Adipocyte (in vitro differentiated cells): ENCODE results near the gene TSPAN15.
A peak's percentile ranks its signal among the peaks of the same experiment; 100 is the strongest.

Experiments used
- DNase-seq: peaks from one replicate; pipeline ENCODE4 v3.0.0-alpha.2; 2015; ENCODE audit warnings: low read depth
- H3K27me3 ChIP-seq: replicated peaks from 2 replicates; pipeline ENCODE4 v1.7.0; 2013; ENCODE audit warnings: mild to moderate bottlenecking, low read length, moderate library complexity; ENCODE audit not compliant: control insufficient read depth, insufficient read depth
- H3K36me3 ChIP-seq: 2 replicates; pipeline ENCODE4 v1.7.0; 2013; ENCODE audit warnings: low read length, mild to moderate bottlenecking, moderate library complexity; ENCODE audit not compliant: control insufficient read depth, insufficient read depth, severe bottlenecking
- H3K4me1 ChIP-seq: 2 replicates; pipeline ENCODE4 v1.7.0; 2013; ENCODE audit warnings: mild to moderate bottlenecking, low read length, moderate library complexity; ENCODE audit not compliant: control insufficient read depth, insufficient read depth
- H3K4me3 ChIP-seq: 2 replicates; pipeline ENCODE4 v1.7.0; 2013; ENCODE audit warnings: mild to moderate bottlenecking, low read length, moderate library complexity
- H3K9ac ChIP-seq: 2 replicates; pipeline ENCODE4 v1.7.0; 2013; ENCODE audit warnings: mild to moderate bottlenecking, low read length, moderate library complexity
- H3K9me3 ChIP-seq: 2 replicates; pipeline ENCODE4 v1.7.0; 2013; ENCODE audit warnings: mild to moderate bottlenecking, low read length, moderate library complexity; ENCODE audit not compliant: control insufficient read depth

The TSPAN15 gene

GRCh38 chr10:69460576-69461242 lies 9.4 kb downstream of the TSPAN15 start:
- Histone ChIP-seq H3K4me1 (peaks cover 42% of the 10 kb centered on the region), H3K27me3 (no peaks in the 10 kb centered on the region), H3K4me3 (no peak overlapping the region), H3K9me3 (no peaks in the 10 kb centered on the region), H3K9ac (no peak overlapping the region), H3K36me3 (peaks cover 4% of the 10 kb centered on the region)
- DNase-seq = no peak

- Histone ChIP-seq H3K9ac (peak overlapping the region; percentile 43), H3K9me3 (no peaks in the 10 kb centered on the region), H3K36me3 (peaks cover 3% of the 10 kb centered on the region), H3K4me3 (peak overlapping the region; percentile 13), H3K27me3 (no peaks in the 10 kb centered on the region), H3K4me1 (peaks cover 43% of the 10 kb centered on the region)
- DNase-seq = no peak
Observed at GRCh38 chr10:69461243-69462025, 10.2 kb downstream of the TSPAN15 start.

GRCh38 chr10:69463886-69464285 lies 12.6 kb downstream of the TSPAN15 start:
- no peaks in the 10 kb centered on the region for H3K9me3 ChIP-seq
- no peaks in the 10 kb centered on the region for H3K36me3 ChIP-seq
- DNase-seq = no peak
- H3K9ac ChIP-seq = peak overlapping the region; percentile 36
- H3K4me1 ChIP-seq = peaks cover 54% of the 10 kb centered on the region
- H3K4me3 ChIP-seq = no peak overlapping the region
- H3K27me3 ChIP-seq = no peaks in the 10 kb centered on the region

- Histone ChIP-seq H3K4me3 (no peak overlapping the region), H3K27me3 (no peaks in the 10 kb centered on the region), H3K36me3 (no peaks in the 10 kb centered on the region), H3K4me1 (peaks cover 58% of the 10 kb centered on the region), H3K9ac (peak overlapping the region; percentile 59), H3K9me3 (no peaks in the 10 kb centered on the region)
- DNase-seq = no peak
Observed at GRCh38 chr10:69464401-69464800, 13.1 kb downstream of the TSPAN15 start.

- DNase-seq = no peak
- H3K9me3 ChIP-seq = no peaks in the 10 kb centered on the region
- peak overlapping the region; percentile 59 for H3K9ac ChIP-seq
- no peaks in the 10 kb centered on the region for H3K27me3 ChIP-seq
- H3K36me3 ChIP-seq = no peaks in the 10 kb centered on the region
- no peak overlapping the region for H3K4me3 ChIP-seq
- H3K4me1 ChIP-seq = peaks cover 61% of the 10 kb centered on the region
Observed at GRCh38 chr10:69464801-69465401, 13.6 kb downstream of the TSPAN15 start.

GRCh38 chr10:69465457-69466157 lies 14.3 kb downstream of the TSPAN15 start:
- no peak overlapping the region for H3K4me3 ChIP-seq
- H3K36me3 ChIP-seq = no peaks in the 10 kb centered on the region
- H3K27me3 ChIP-seq = no peaks in the 10 kb centered on the region
- H3K4me1 ChIP-seq = peaks cover 58% of the 10 kb centered on the region
- DNase-seq = no peak
- H3K9ac ChIP-seq = peak overlapping the region; percentile 26
- no peaks in the 10 kb centered on the region for H3K9me3 ChIP-seq

- no peak for DNase-seq
- Histone ChIP-seq H3K27me3 (no peaks in the 10 kb centered on the region), H3K9ac (no peak overlapping the region), H3K4me1 (peaks cover 58% of the 10 kb centered on the region), H3K36me3 (no peaks in the 10 kb centered on the region), H3K9me3 (no peaks in the 10 kb centered on the region), H3K4me3 (no peak overlapping the region)
Observed at GRCh38 chr10:69466158-69466490, 14.9 kb downstream of the TSPAN15 start.

GRCh38 chr10:69466689-69467088 lies 15.4 kb downstream of the TSPAN15 start:
- Histone ChIP-seq H3K4me3 (no peak overlapping the region), H3K9ac (no peak overlapping the region), H3K36me3 (no peaks in the 10 kb centered on the region), H3K9me3 (no peaks in the 10 kb centered on the region), H3K4me1 (peaks cover 56% of the 10 kb centered on the region), H3K27me3 (no peaks in the 10 kb centered on the region)
- no peak for DNase-seq

GRCh38 chr10:69467928-69468750 lies 16.9 kb downstream of the TSPAN15 start:
- Histone ChIP-seq H3K27me3 (no peaks in the 10 kb centered on the region), H3K36me3 (no peaks in the 10 kb centered on the region), H3K4me1 (peaks cover 71% of the 10 kb centered on the region), H3K4me3 (no peak overlapping the region), H3K9ac (no peak overlapping the region), H3K9me3 (no peaks in the 10 kb centered on the region)
- DNase-seq = no peak

GRCh38 chr10:69468751-69469089 lies 17.5 kb downstream of the TSPAN15 start:
- peaks cover 76% of the 10 kb centered on the region for H3K4me1 ChIP-seq
- no peak overlapping the region for H3K9ac ChIP-seq
- H3K4me3 ChIP-seq = no peak overlapping the region
- H3K9me3 ChIP-seq = no peaks in the 10 kb centered on the region
- DNase-seq = no peak
- H3K36me3 ChIP-seq = no peaks in the 10 kb centered on the region
- H3K27me3 ChIP-seq = no peaks in the 10 kb centered on the region
